Nephron (organoid): Measurements from ENCODE around the gene CHRNA3.

Source experiments
- H3K27ac Mint-ChIP-seq, 3 experiments: 2 replicates each; pipeline ENCODE4 v1.8.0; 2020; ENCODE audit warnings: mixed read lengths in 3 of 3, mild to moderate bottlenecking in 2 of 3, moderate library complexity in 1 of 3
- H3K27me3 Mint-ChIP-seq: 2 replicates; pipeline ENCODE4 v1.8.0; 2021; ENCODE audit warnings: low read depth, mild to moderate bottlenecking, moderate library complexity, mixed read lengths
- H3K36me3 Mint-ChIP-seq: 2 replicates; pipeline ENCODE4 v1.8.0; 2020; ENCODE audit warnings: low read depth, mixed read lengths
- H3K4me1 Mint-ChIP-seq: 2 replicates; pipeline ENCODE4 v1.8.0; 2020; ENCODE audit warnings: mixed read lengths
- H3K4me3 Mint-ChIP-seq, 3 experiments: 2 replicates each; pipeline ENCODE4 v1.8.0; 2020; ENCODE audit warnings: mild to moderate bottlenecking in 3 of 3, mixed read lengths in 3 of 3, moderate library complexity in 2 of 3
- H3K9me3 Mint-ChIP-seq: 2 replicates; pipeline ENCODE4 v1.8.0; 2020; ENCODE audit warnings: mixed read lengths
- CTCF ChIP-seq, 3 experiments: fragments of 200-600 bp; sonication (generic); IDR thresholded peaks; one replicate each; pipeline ENCODE4 v1.5.0; 2021; ENCODE audit warnings: antibody characterized with exemption in 3 of 3; ENCODE audit not compliant: unreplicated experiment in 3 of 3

The CHRNA3 gene

GRCh38 chr15:78634210-78635145 lies 13.7 kb upstream of the CHRNA3 start:
- Mint-ChIP-seq H3K4me3 (no peak overlapping the region), H3K27ac (no peak overlapping the region), H3K9me3 (peaks cover 6% of the 10 kb centered on the region), H3K36me3 (peaks cover 31% of the 10 kb centered on the region), H3K4me1 (peaks cover 5% of the 10 kb centered on the region), H3K27me3 (peaks cover 8% of the 10 kb centered on the region)
- TF ChIP-seq CTCF (IDR thresholded peaks at IDR 0.05; ENCODE audit: unreplicated experiment in 3 of 3) = no peak

GRCh38 chr15:78633348-78633747 lies 12.6 kb upstream of the CHRNA3 start:
- no peaks in the 10 kb centered on the region for H3K4me1 Mint-ChIP-seq
- no peak overlapping the region for H3K4me3 Mint-ChIP-seq
- peaks cover 36% of the 10 kb centered on the region for H3K36me3 Mint-ChIP-seq
- H3K27me3 Mint-ChIP-seq = peaks cover 18% of the 10 kb centered on the region
- no peak for TF ChIP-seq CTCF (IDR thresholded peaks at IDR 0.05; ENCODE audit: unreplicated experiment in 3 of 3)
- no peak overlapping the region for H3K27ac Mint-ChIP-seq
- H3K9me3 Mint-ChIP-seq = peaks cover 8% of the 10 kb centered on the region

- Mint-ChIP-seq H3K27me3 (peaks cover 37% of the 10 kb centered on the region), H3K4me3 (no peak overlapping the region), H3K4me1 (no peaks in the 10 kb centered on the region), H3K27ac (no peak overlapping the region), H3K36me3 (peaks cover 36% of the 10 kb centered on the region), H3K9me3 (peaks cover 8% of the 10 kb centered on the region)
- no peak for TF ChIP-seq CTCF (IDR thresholded peaks at IDR 0.05; ENCODE audit: unreplicated experiment in 3 of 3)
Measured at GRCh38 chr15:78630886-78631633, 10.3 kb upstream of the CHRNA3 start.

- no peak for TF ChIP-seq CTCF (IDR thresholded peaks at IDR 0.05; ENCODE audit: unreplicated experiment in 3 of 3)
- Mint-ChIP-seq H3K4me3 (no peak overlapping the region), H3K27me3 (peaks cover 44% of the 10 kb centered on the region), H3K9me3 (peaks cover 8% of the 10 kb centered on the region), H3K36me3 (peaks cover 36% of the 10 kb centered on the region), H3K4me1 (no peaks in the 10 kb centered on the region), H3K27ac (no peak overlapping the region)
Measured at GRCh38 chr15:78629716-78630065, 8.9 kb upstream of the CHRNA3 start.

- Mint-ChIP-seq H3K36me3 (peaks cover 36% of the 10 kb centered on the region), H3K27ac (no peak overlapping the region), H3K4me3 (no peak overlapping the region), H3K4me1 (no peaks in the 10 kb centered on the region), H3K27me3 (peaks cover 49% of the 10 kb centered on the region), H3K9me3 (peaks cover 8% of the 10 kb centered on the region)
- TF ChIP-seq CTCF (IDR thresholded peaks at IDR 0.05; ENCODE audit: unreplicated experiment in 3 of 3) = no peak
Measured at GRCh38 chr15:78629031-78629715, 8.4 kb upstream of the CHRNA3 start.
